Mucosa of rectum (tissue), 2 donors: Measurements from ENCODE around the gene CRYBA1.

Experiments
- H3K27ac ChIP-seq, 2 donors: one replicate each; pipeline ENCODE4 v1.7.0; 2013; ENCODE audit warnings: inconsistent platforms in 2 of 2, low read depth in 2 of 2, low read length in 2 of 2
- H3K27me3 ChIP-seq, 2 donors: one replicate each; pipeline ENCODE4 v1.7.0; 2013; ENCODE audit warnings: low read length in 2 of 2; ENCODE audit not compliant: control insufficient read depth in 2 of 2, insufficient read depth in 2 of 2
- H3K36me3 ChIP-seq, 2 donors: one replicate each; pipeline ENCODE4 v1.7.0; 2013; ENCODE audit warnings: low read length in 2 of 2; ENCODE audit not compliant: control insufficient read depth in 2 of 2, insufficient read depth in 2 of 2
- H3K4me1 ChIP-seq, 2 donors: one replicate each; pipeline ENCODE4 v1.7.0; 2013; ENCODE audit warnings: low read length in 2 of 2, mild to moderate bottlenecking in 1 of 2; ENCODE audit not compliant: control insufficient read depth in 2 of 2, insufficient read depth in 2 of 2
- H3K4me3 ChIP-seq, 2 donors: one replicate each; pipeline ENCODE4 v1.7.0; 2013; ENCODE audit warnings: low read length in 2 of 2
- H3K9ac ChIP-seq, 2 donors: one replicate each; pipeline ENCODE4 v1.7.0; 2013; ENCODE audit warnings: low read length in 2 of 2, low read depth in 1 of 2, mild to moderate bottlenecking in 1 of 2
- H3K9me3 ChIP-seq, 2 donors: one replicate each; pipeline ENCODE4 v1.7.0; 2013; ENCODE audit warnings: low read length in 2 of 2; ENCODE audit not compliant: control insufficient read depth in 2 of 2
- donor health status: healthy.
- donor health status: Normal muscosa, but diverticular disease.

The CRYBA1 gene

DNA sequence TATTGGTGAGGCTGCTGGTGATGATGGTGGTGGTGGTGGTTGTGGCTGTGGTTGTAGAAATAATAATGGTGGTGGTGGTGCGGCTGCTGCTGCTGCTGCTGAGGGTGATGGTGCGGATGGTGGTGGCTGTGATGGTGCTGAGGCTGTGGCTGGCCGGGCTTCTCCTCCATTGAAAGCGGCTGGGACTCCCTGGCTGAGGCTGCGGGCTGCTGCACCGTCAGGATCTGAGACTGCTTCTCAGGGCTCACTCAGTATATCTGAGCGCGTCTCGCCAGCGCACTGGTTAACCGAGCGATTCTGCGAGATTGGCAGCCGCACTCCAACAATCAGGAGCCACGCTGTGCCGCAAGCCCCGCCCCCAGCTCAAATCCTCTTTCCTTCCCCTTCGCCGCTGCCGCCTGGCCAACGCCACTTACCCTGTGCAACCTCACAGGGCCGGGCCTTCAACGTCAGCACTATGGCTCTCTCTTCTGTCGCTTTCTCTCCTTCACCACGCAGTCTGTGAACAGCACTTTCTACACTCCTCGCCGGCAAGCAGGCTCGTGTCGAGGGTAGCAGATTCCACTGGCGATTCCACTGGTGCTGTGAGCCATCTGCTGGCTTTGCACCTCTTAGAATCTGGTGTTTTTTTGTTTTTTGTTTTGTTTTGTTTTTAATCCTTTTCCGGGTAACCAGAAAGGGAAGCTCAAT, 47.4 kb downstream of the CRYBA1 start, which contains the start of gene NUFIP2:
NUFIP2 (minus strand) TSS at position 259 of the 690 bp plus-strand sequence; CDS start at position 170, 89 bp downstream.
- Histone ChIP-seq H3K9me3 (no peaks in the 10 kb centered on the region), H3K9ac (peak within 1 kb of the TSS; percentile 85 to 98), H3K27me3 (no peaks in the 10 kb centered on the region), H3K27ac (peak within 1 kb of the TSS; percentile 92 to 99), H3K4me1 (peaks cover 11 to 16% of the 10 kb centered on the region in 2 donors), H3K4me3 (peak within 1 kb of the TSS; percentile 95 to 99), H3K36me3 (peaks cover 0 to under 1% of the 10 kb centered on the region in 2 donors)

DNA sequence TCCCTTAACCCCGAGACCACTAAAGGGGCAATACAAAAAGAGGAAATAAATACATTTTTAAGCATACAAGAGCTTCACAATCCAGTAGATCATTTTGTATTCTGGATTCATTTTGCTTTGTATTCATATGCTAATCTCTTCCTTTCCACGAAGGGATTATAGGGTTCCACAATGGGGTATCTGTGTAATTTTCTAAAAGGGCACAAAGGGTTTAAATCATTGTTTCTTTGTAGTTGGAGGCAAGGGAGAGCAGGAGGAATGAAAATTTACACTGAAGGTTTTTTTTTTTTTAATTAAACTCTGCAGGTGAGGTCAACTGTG, 47.9 kb downstream of the CRYBA1 start:
- no peaks in the 10 kb centered on the region for H3K9me3 ChIP-seq
- peaks cover 11 to 16% of the 10 kb centered on the region in 2 donors for H3K4me1 ChIP-seq
- no peaks in the 10 kb centered on the region for H3K27me3 ChIP-seq
- no peaks in the 10 kb centered on the region for H3K36me3 ChIP-seq
- H3K4me3 ChIP-seq, result peak overlapping the region; percentile 95 to 99
- peak overlapping the region; percentile 85 to 98 for H3K9ac ChIP-seq
- H3K27ac ChIP-seq, result peak overlapping the region; percentile 92 to 99

- H3K4me3 ChIP-seq, result no peak overlapping the region
- no peak overlapping the region for H3K9ac ChIP-seq
- H3K4me1 ChIP-seq, result peaks cover 10 to 13% of the 10 kb centered on the region in 2 donors
- no peaks in the 10 kb centered on the region for H3K9me3 ChIP-seq
- H3K27ac ChIP-seq, result no peak overlapping the region
- H3K36me3 ChIP-seq, result no peaks in the 10 kb centered on the region
- H3K27me3 ChIP-seq, result no peaks in the 10 kb centered on the region
These were observed 48.8 kb downstream of the CRYBA1 start for GRCh38 chr17:29295420-29295819.

DNA sequence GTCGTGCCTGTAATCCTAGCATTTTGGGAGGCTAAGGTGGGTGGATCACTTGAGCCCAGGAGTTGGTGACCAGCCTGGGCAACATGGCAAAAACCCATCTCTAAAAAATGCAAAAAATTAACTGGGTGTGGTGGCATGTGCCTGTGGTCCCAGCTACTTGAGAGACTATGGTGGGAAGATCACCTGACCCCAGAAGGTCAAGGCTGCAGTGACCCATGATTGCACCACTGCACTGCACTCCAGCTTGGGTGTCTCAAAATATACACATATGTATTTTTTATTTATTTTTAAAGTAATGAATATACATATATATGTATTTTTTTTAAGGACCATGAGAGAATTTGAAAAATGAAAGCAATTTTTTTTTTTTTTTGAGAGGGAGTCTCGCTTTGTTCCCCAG, 52.4 kb downstream of the CRYBA1 start:
- Histone ChIP-seq H3K27me3 (no peaks in the 10 kb centered on the region), H3K4me1 (peaks cover 0 to 3% of the 10 kb centered on the region in 2 donors), H3K9ac (no peak overlapping the region), H3K36me3 (no peaks in the 10 kb centered on the region), H3K9me3 (no peaks in the 10 kb centered on the region), H3K4me3 (no peak overlapping the region), H3K27ac (no peak overlapping the region)

DNA sequence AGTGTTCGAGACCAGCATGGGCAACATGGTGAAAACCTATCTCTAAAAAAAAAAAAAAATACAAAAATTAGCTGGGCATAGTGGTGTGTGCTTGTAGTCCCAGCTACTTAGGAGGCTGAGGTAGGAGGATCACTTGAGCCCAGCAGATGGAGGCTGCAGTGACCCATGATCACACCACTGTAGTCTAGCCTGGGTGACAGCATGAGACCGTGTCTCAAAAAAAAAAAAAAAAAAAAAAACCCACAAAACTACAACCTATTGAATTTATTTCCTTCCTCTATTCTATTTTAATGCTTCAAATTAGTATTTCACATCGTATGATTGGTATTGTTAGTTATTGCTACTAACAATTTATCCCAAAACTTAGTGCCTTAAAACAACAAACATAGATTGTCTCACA, 56.7 kb downstream of the CRYBA1 start:
- H3K36me3 ChIP-seq, result no peaks in the 10 kb centered on the region
- H3K9ac ChIP-seq, result no peak overlapping the region
- no peaks in the 10 kb centered on the region for H3K9me3 ChIP-seq
- H3K27me3 ChIP-seq, result no peaks in the 10 kb centered on the region
- H3K4me3 ChIP-seq, result no peak overlapping the region
- no peak overlapping the region for H3K27ac ChIP-seq
- H3K4me1 ChIP-seq, result no peaks in the 10 kb centered on the region
